Large intestine (tissue), 3 donors: ENCODE data around the gene MAML3. TPM values are rescaled to one million over a fixed set of nuclear protein-coding genes. Genes with fewer than 3 reads are reported as not detected.

Experiments
- DNase-seq, 2 donors: peaks; one replicate each; pipeline versions ENCODE4 v3.0.0 to v3.0.0-alpha.2; 2013
- H3K27ac ChIP-seq: one replicate; pipeline ENCODE4 v1.5.1; 2013; ENCODE audit warnings: low read length
- H3K27me3 ChIP-seq: 2 replicates; pipeline ENCODE4 v1.6.1; 2013; ENCODE audit warnings: low read length; ENCODE audit not compliant: control insufficient read depth, insufficient read depth
- H3K36me3 ChIP-seq: 2 replicates; pipeline ENCODE4 v1.6.1; 2013; ENCODE audit warnings: low read length; ENCODE audit not compliant: control insufficient read depth, insufficient read depth
- H3K4me1 ChIP-seq: one replicate; pipeline ENCODE4 v1.6.1; 2013; ENCODE audit warnings: low read length; ENCODE audit not compliant: control insufficient read depth, insufficient read depth
- H3K4me3 ChIP-seq: one replicate; pipeline ENCODE4 v1.5.1; 2013; ENCODE audit warnings: low read length
- H3K9me3 ChIP-seq: one replicate; pipeline ENCODE4 v1.6.1; 2013; ENCODE audit warnings: mild to moderate bottlenecking, low read depth, low read length, moderate library complexity; ENCODE audit not compliant: control insufficient read depth
- WGBS: methylation state at CpG from one replicate; pipeline ENCODE4 v1.1.5; 2013; ENCODE audit warnings: low lambda C conversion rate; ENCODE audit not compliant: insufficient coverage; 5-methylcytosine and 5-hydroxymethylcytosine counted together
- polyA plus RNA-seq: library from polyadenylated mRNA; unstranded; fragments of 120-200 nt; gene quantifications from one replicate; pipeline ENCODE4 v1.2.1, GENCODE V29; 2013

Gene MAML3
- polyA plus RNA-seq, 1 donor: 10.6 TPM

DNA sequence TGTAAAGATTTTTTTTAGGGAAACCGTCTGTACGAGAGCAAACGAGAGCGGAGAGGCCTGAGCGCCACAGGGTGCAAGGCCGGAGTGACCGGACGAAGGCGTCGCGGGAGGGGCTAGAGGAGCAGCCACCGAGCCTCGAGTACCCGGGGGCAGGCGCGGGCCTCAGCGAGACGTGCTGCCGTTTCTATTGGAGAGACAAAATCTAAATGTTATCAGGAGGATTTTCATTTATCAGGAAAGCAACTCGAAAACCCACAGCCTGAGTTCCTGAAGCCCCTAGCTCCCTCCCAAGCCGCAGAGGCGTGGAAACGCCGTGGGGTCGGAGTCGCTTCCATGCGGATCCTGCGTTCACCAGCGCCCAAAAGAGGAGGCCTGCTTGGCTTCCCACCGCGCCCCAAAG lies 294.1 kb downstream of the MAML3 start:
- Histone ChIP-seq H3K4me3 (no peak overlapping the region), H3K27ac (no peak overlapping the region), H3K27me3 (no peaks in the 10 kb centered on the region), H3K4me1 (no peaks in the 10 kb centered on the region), H3K9me3 (peaks cover 5% of the 10 kb centered on the region), H3K36me3 (no peaks in the 10 kb centered on the region)
- no peak for DNase-seq
- WGBS: no CpG with 5 or more reads among the region's 31 CpGs

DNA sequence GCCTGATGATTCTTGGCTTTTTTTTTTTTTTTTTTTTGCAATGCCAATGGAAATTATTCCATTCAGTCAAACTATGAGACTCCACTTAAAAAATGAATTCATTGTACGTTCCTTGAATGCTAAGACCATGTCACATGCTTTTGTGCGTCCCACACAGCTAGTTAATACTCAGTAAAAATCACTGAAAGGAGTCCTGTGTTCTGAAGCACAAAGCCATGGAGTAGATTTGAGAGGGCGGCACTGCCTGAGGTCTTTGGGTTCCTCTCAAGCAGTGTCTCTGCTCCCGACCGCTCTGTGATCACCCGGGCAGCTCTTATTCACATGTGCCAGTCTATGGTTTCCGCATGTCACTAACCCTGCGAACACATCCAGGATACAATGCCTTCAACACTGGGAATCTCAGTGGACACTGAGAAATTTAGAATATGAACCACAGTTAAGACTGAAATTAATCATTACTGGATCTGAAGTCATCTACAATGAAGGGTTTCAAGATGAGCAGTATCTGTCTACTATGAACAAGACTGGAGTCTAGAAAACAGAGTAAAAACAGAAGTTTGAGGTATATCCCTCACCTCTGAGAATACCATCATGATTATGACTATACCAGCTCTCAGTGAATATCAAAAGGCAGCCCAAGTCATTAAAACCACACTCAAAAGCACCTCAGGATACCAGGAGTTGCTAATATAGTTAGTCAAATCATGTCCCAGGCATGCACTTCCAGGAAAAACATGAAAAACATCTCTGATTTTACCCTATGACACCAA lies 295.4 kb downstream of the MAML3 start:
- Histone ChIP-seq H3K27me3 (no peaks in the 10 kb centered on the region), H3K9me3 (peaks cover 5% of the 10 kb centered on the region), H3K36me3 (no peaks in the 10 kb centered on the region), H3K4me1 (no peaks in the 10 kb centered on the region), H3K27ac (no peak overlapping the region), H3K4me3 (no peak overlapping the region)
- WGBS: no CpG with 5 or more reads among the region's 8 CpGs
- DNase-seq: no peak

DNA sequence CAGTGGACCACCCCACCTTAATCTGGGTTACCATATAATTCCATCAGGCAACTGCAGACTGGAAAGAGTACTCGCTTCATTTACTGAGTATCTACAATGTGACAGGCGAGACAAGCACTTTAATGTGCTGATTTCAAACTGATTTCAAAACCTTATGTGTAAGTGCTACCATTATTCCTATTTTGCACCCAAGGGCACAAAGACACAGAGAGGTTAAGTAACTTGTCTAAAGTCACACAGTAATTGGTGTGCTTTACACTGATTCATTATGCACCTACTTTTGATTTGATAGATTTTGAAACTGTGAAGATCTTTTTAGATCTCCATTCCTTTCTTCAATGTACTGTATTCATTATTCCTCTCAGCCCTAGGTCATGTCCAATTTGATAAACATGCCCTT lies 296.0 kb downstream of the MAML3 start:
- 0% methylated on average over 1 of the region's 2 CpGs for WGBS
- H3K36me3 ChIP-seq: no peaks in the 10 kb centered on the region
- H3K27ac ChIP-seq: no peak overlapping the region
- H3K4me1 ChIP-seq: no peaks in the 10 kb centered on the region
- H3K4me3 ChIP-seq: no peak overlapping the region
- DNase-seq: no peak
- peaks cover 5% of the 10 kb centered on the region for H3K9me3 ChIP-seq
- H3K27me3 ChIP-seq: no peaks in the 10 kb centered on the region

DNA sequence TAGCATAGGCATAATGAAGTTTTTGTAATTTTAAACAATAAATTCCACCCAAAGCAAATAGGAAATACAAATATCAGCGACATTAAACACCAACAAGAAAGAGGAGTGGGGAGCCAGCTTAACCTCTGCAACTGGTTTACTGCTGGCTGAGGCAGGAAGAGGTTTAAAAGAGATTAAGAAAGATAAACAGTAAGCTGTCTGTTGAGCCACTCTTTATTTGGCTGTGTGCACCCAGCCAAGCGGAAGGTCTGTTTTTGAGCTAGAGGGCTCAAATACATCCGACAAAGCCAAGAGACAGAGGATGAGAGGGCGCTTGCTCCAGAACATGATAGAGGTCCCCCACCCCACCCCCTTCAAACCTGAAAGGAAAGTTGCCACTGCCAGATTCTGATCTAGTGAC lies 297.0 kb downstream of the MAML3 start:
- Histone ChIP-seq H3K4me3 (no peak overlapping the region), H3K9me3 (peaks cover 5% of the 10 kb centered on the region), H3K36me3 (no peaks in the 10 kb centered on the region), H3K27me3 (no peaks in the 10 kb centered on the region), H3K27ac (no peak overlapping the region), H3K4me1 (no peaks in the 10 kb centered on the region)
- WGBS: 69% methylated on average over 2 of the region's 4 CpGs
- peak in 1 of 2 donors; percentile 37 for DNase-seq

DNA sequence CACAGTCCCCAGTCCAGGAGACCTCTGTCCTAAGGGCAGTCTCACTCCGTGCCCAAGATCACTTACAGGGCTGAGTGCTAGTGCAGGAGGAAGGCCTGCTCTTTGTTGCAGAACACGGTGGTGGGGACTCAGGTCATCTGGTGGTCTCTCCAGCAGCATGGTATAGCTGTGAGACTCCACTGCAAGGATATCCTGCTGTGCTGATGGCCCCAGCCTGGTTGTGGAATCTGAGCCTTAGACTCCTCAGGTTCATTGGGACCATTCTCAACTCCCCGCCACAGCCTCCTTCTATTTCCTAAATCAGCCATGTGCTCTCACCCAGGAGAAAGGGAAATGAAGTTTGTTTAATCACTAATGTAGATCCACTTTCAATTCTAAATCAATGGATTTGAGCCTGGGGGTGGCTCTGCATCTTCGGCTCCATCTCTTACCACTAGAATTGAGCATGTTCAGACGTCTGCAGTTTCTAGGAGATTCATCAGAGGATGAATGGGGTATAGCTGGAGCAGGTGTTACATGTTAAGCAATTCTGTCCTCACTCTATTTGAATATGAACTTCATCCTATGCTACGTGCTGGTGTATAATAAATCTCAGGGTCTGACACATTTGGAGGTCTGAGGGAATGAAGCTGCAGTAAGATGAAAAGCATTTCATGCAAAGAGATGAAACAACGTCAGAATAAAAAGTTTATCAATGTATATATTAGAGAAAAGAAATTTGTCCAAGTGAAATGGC lies 299.1 kb downstream of the MAML3 start:
- 58% methylated on average over 2 of the region's 7 CpGs for WGBS
- Histone ChIP-seq H3K4me3 (no peak overlapping the region), H3K36me3 (no peaks in the 10 kb centered on the region), H3K9me3 (peaks cover 2% of the 10 kb centered on the region), H3K27ac (no peak overlapping the region), H3K4me1 (no peaks in the 10 kb centered on the region), H3K27me3 (no peaks in the 10 kb centered on the region)
- DNase-seq: no peak

DNA sequence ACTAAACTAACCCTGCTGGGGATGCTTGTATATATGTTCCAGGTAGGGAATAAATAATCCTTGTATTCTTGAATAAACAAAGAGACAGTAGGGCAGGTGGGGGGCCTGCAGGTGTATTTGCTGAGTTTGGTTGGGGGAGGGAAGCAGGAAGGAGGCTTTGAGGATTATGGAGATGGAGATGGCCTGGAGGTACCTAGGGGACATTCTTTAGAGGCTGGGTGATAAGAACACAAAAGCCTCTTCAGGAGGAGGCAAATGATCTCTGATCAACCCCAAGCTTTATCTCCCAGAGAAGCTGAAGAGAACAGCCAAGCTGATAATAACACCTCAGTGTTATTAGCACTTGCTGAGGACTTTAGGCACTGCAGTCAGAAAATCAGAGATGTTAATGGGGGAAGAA lies 300.7 kb downstream of the MAML3 start:
- Histone ChIP-seq H3K9me3 (no peaks in the 10 kb centered on the region), H3K27ac (no peak overlapping the region), H3K27me3 (no peaks in the 10 kb centered on the region), H3K4me3 (no peak overlapping the region), H3K36me3 (no peaks in the 10 kb centered on the region), H3K4me1 (no peaks in the 10 kb centered on the region)
- DNase-seq: no peak

DNA sequence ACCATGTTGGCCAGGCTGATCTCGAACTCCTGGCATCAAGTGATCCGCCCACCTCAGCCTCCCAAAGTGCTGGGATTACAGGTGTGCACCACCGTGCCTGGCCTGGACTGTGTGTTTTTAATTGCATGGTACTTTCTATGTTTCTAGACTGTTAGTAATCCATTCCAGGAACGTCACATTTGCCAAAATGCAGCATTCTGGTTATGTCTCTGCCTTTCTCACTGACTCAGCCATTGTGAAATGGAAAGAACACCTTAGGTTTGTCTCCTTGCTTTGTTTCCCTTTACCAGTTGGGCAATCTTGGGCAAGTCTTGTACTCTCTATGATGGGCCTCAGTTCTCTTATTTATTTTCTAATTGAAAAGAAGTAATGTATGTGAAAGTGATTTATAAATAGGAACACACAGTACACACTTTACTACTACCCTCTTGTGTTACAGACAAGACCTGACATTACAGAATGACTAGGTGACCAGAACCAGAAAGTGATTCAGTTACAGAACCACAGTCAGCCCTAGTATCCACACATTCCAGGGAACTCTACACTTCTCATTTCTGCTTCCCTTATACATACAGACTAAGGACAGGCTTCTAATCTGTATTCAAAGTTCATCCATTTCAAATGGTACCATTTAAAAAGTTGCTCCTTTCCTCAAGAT lies 301.2 kb downstream of the MAML3 start:
- H3K4me1 ChIP-seq: no peaks in the 10 kb centered on the region
- no peak overlapping the region for H3K27ac ChIP-seq
- DNase-seq: no peak
- whole genome bisulfite sequencing: no CpG with 5 or more reads among the region's 4 CpGs
- no peaks in the 10 kb centered on the region for H3K9me3 ChIP-seq
- H3K36me3 ChIP-seq: no peaks in the 10 kb centered on the region
- H3K4me3 ChIP-seq: no peak overlapping the region
- no peaks in the 10 kb centered on the region for H3K27me3 ChIP-seq

DNA sequence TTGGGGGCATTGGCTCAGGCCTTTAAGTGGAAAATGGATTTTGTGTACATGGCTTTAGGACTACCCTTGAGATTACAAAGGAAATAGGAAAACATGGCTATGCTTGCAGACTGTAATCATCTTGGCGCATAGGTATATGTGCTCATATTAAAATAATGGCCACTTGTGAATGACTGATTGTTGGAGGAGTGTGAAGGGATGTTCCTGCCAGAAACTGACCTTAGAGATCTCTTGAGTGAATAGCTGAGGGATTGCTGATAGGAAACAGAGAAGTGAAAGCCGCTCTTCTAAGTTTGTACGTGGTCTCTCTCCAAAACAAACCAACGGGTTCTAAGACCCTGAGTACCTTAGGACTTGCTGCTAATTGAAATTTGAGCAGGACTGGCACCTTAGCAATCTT lies 302.3 kb downstream of the MAML3 start:
- DNase-seq: no peak
- WGBS: 83% methylated on average over 3 of the region's 4 CpGs
- H3K27ac ChIP-seq: no peak overlapping the region
- H3K4me3 ChIP-seq: no peak overlapping the region
- no peaks in the 10 kb centered on the region for H3K9me3 ChIP-seq
- no peaks in the 10 kb centered on the region for H3K27me3 ChIP-seq
- no peaks in the 10 kb centered on the region for H3K36me3 ChIP-seq
- H3K4me1 ChIP-seq: no peaks in the 10 kb centered on the region

DNA sequence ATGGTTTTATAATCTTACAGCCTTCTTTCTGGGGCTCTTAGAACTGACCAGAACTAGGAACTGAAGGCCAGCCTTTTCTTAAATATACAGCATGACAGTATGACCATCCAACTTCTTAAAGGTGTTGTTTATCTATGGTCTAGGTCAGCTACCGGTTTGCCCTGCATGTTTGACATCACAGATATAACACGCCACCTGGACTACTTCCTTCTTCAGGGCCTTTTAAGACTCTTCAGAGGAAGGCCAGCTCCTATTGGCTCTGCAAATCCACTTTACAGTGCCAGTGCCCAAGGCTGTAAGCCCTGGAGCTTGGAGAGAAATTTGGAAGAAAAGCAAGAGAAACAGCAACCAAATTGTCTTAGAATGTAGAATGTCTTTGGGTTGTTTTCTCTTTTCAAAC lies 302.9 kb downstream of the MAML3 start:
- H3K9me3 ChIP-seq: no peaks in the 10 kb centered on the region
- no peak overlapping the region for H3K4me3 ChIP-seq
- no peaks in the 10 kb centered on the region for H3K4me1 ChIP-seq
- no peak overlapping the region for H3K27ac ChIP-seq
- WGBS: no CpG with 5 or more reads among the region's 2 CpGs
- no peaks in the 10 kb centered on the region for H3K27me3 ChIP-seq
- DNase-seq: no peak
- no peaks in the 10 kb centered on the region for H3K36me3 ChIP-seq

DNA sequence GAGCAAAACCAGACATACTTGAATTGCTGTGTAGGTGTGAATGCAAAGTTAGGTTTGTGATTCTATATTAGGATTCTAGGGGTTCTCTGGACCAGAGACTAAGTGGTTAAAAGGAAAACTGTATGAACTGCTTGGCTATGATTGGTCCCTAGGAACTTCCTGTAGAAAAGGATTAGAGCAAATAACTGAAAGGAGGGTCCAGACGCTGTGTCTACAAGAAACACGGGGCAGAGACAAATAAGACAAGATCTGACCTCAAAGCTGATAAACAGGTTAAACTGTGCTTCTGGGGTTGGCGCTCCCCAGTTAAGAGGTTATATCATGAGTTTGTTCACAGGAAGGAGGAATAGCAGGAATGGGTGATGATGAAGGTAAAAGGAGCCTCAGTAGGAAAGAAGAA lies 304.8 kb downstream of the MAML3 start:
- Histone ChIP-seq H3K27ac (peak overlapping the region; percentile 10), H3K9me3 (no peaks in the 10 kb centered on the region), H3K4me3 (no peak overlapping the region), H3K36me3 (no peaks in the 10 kb centered on the region), H3K4me1 (no peaks in the 10 kb centered on the region), H3K27me3 (no peaks in the 10 kb centered on the region)
- WGBS: no CpG with 5 or more reads among the region's 3 CpGs
- DNase-seq: peak in 1 of 2 donors; percentile 49
